HG03139 (cell line): Measurements from ENCODE around the gene CYFIP2.

ENCODE experiments used
- ATAC-seq: cut with Tn5 transposase; IDR thresholded peaks from one replicate; pipeline ENCODE4 v1.9.1; 2021; ENCODE audit not compliant: unreplicated experiment

The CYFIP2 gene

DNA sequence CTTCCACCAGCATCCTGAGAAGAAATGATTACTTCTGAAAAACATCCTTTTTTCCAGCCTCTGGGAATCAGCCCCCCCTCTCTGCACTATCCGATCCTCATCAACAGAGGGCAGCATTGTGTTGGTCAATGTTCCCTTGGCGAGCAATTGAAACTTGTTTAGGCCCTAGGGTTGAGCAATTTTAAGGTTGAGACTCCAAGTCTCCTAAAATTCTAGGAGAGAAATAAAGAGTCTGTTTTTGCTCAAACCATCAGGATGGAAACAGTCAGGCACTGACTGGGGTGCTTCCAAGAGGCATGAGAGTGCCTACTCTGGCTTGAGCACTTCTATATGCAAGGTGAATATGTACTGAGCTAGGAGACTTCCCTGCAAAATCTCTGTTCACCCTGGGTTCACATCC is 12.4 kb upstream of the CYFIP2 start:
- ATAC-seq: peak; percentile 40

DNA sequence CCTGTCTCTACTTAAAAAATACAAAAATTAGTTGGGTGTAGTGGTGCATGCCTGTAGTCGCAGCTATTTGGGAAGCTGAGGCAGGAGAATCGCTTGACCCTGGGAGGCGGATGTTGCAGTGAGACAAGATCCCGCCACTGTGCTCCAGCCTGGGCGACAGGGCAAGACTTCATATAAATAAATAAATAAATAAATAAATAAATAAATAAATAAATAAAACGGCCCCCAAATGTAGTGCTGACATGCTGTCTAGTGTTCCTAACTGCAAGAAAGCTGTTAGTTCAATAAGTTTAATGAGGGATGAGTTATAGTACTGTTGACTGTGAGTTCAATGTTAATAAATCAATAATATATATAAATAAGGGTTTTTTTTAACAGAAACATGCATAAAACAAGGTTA is 7.5 kb upstream of the CYFIP2 start:
- ATAC-seq: no peak

DNA sequence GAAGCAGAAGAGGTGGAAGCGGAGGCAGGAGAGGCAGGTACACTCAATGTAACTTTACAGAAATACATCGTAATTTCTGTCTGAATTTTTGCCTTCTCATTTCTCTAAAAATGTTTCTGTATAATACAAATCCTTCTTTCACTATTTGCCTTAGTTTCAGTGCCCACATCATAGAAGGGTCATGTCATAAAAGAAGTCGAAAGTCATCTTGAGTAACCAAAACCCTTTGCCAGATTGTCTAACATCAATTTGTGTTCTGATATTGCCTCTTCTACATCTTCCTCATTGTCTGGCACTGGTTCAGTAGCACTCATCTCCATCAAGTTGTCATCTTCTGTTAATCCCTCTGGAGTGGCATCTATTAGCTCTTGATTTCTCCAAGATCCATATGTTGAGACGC is 6.2 kb upstream of the CYFIP2 start:
- ATAC-seq: no peak

DNA sequence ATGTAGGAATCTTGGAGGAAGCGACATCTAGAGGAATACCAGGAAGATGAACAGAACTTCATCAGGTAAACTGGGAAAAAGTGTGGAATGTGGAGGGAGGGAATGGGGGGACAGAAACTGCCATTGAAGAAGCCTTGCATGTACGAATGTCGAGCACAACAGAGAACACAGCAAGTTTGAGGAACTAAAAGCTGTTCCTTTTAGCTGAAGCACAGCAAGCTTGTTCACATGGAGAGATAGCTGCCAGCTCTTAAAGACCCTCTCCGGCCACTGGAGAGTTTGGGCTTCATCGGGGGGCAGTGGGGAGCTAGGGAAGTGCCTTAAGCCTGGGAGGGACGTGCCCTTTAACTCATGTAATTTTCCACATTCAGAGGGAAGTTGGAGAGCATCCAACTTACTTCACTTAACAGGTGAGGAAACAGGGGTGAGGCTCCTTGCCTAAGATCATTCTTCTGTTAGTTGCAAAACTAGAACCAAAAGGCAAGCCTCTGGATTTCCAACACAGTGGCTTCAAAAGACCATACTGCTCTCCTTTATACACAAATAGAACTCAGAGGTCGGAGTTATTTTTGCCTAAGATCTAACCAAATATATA is 2.3 kb upstream of the CYFIP2 start:
- ATAC-seq: no peak

DNA sequence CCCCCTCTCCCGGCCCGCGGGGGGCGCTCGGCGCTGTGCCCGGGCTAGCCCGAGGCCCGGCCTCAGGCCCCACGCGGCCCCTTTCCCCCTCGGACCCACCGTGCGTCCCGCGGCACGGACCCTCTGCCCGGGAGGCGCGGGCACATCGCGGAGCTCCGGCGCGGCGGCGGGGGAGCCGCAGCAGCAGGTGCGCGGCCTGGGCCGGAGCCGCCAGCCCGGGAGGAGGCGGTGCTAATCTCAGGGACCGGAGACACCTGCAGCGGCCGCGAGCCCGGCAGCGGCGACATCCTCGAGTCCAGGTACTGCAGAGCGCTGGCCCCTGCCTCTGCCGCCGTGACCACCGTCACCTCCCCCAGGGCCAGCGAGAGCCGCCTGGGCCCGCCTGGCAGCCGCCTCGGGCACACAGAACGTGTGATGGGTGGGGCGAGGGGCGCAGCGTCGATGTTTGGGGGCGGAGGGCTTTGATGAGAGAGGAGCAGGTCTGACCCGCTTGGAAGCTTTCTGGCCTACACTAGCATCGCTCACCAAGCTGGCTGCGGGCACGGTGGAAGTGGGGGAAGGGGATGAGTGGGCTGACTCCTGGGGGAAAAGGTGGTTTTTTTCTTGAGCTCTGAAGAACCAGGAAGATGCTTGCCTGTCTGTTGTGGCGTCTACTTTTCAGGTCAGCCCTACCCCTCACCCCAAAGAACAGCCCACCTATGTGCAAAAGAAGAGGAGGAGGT is 524 bp downstream of the CYFIP2 start:
- peak; percentile 36 for ATAC-seq

DNA sequence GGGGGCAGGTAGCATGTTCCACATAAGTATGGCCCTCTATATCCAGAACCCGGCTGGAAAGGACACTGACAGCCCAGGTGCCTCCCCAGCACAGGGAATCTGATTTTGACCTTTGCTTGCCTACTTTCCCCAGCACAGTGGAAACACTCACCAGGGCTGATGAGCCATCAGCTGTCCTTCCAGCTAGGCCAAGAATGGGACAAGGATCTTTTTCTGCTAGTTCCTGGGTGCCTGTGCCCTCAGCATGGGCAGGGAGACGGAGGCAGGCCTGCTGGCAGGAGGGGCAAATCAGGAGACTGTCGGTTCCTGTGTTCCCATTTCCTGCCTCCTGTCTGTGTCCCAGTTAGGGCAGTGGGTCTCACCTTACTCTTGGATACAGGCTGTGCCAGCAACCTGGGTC is 1.1 kb downstream of the CYFIP2 start:
- ATAC-seq: no peak

DNA sequence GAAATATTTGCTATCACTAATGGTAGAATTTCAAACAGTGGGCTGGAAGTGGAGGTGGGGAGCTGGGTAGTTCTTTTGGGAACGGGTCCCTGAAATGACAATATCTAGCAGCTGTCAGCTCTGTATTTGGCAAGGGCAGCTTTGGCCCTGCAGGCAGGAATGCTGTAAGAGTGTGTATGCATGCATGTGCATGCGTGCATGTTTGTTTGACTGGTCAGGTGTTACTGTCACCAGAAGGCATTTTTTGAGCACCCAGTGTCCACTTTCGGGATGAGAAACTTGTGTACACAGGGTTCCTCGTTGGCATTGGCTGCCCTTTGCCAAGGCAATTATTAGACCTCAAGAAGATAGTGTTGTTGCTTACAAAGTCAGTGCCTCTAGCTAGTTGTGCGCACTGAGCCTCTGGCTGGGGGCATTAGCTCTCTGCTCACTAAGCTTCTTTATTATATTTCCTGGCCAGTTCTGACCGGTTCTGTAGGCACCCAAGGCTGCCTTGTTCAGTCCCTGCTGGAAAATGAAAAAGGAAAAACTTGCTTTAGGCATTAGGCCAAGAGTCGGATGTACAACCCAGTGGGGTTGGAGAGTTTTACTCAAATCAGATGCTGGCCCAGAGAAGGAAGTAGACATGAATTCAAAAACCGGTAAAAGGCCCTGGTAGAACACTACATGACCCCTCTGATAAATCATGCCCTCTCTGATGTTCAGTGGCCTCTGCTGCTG is 2.0 kb downstream of the CYFIP2 start:
- ATAC-seq: no peak

DNA sequence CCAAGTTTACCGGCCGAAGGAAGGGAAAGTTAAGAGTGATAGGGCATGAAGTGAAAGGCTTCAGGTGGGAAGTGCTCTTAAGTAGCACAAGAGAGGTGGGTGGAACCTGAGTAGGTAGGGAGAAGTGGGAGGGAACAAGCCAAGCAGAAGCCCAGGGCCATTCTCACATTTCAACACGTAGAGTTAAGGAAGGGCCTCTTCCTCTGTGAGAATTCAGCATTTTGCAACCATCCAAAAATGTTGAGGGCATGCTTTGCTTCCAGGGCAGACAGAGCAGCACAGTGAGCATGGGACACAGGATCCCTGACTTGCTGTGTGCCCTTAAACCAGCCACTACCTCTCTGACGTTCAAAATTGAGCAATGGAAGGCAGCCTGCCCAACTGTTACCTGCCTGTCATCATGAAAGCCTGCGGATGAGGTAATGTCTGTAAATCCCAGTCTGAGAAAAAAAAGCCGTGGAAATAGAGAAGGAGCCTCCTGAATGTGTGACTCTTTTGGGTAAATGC is 3.3 kb downstream of the CYFIP2 start:
- no peak for ATAC-seq

DNA sequence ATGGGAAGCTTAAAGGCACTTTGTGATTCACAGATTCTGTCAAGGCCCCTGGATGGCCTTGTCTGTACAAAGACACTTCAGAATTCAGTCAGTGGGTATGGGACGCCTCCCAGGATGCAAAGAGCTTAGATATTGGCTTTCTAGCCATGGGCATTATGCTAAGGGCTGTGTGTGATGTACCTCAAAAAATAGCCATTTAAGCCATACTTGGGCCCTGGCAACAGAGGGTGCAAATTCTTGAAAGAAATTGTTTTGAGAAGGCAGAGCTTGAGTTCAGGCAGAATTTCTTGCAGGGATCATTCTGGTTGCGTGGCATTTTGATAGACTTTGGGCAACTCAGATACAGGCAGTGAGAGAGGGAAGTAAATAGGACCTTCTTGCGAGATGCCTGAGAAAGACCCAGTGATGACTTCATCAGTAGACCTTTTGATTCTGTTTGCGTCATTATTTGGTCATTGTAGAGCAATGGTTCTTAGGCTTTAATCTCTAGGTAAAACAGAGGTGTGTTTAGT is 3.9 kb downstream of the CYFIP2 start:
- no peak for ATAC-seq

DNA sequence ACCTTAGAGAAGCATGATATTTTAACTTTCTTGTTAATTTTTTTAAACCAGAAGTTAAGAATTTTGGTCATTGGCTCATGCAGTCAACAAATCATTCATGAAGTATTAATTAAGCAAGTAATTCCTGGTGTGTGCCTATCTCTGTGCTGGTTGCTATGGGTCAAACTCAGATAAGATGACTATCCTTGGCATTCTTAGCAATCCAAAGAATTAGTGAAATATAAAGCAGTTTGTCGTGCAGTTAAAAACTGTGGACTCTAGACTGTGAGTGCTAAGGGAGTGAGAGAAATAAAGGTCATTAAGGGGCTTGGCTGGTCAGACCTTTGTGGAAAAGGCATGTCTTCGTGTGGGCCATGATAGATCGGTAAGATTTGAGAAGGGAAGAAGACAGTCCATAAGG is 4.8 kb downstream of the CYFIP2 start:
- ATAC-seq: no peak

DNA sequence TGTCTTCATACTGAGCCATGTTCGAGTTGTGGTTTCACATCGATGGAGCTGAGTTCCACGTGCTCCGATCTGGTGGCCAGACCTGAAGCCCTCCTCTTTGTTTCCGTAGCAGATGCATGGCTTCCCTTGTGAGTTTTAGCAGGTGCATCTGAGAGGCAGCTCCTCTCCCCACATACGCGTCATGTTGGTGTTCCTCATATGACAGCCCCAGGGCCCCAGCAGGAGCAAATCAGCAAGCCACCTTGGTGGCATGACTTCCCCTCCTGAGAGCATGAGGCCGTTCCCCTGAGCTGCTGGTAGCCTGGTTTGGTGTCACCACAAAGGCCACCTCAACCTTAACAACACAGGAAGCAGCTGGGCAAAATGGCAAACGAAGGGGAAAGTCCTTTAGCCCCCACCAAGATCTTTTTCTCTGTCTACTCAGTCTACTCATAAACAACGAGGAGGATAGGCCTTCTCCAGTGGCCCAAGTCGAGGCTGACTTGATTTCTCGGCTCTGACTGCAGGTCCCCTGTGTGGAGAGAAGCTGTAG is 5.9 kb downstream of the CYFIP2 start:
- ATAC-seq: peak; percentile 84

DNA sequence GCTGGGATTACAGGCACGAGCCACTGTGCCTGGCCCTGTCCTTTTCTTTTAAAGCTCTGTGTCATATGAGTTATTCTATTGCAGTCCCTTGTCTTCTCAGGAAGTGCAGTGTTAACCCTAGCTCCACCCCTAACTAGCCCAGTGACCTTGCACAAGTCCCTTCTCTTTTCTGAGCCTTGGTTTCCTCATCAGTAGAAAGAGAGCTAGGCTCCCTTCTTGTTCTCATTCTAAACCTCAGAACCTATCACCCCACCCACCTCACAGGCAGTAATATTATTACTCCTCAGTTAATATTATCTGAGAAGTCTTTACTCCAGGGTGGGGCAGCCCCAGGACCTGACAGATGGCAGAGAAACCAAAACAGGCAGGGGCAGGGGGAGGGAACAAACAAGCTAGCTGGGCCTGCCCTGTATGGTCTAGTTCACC is 7.2 kb downstream of the CYFIP2 start:
- ATAC-seq: peak; percentile 46

DNA sequence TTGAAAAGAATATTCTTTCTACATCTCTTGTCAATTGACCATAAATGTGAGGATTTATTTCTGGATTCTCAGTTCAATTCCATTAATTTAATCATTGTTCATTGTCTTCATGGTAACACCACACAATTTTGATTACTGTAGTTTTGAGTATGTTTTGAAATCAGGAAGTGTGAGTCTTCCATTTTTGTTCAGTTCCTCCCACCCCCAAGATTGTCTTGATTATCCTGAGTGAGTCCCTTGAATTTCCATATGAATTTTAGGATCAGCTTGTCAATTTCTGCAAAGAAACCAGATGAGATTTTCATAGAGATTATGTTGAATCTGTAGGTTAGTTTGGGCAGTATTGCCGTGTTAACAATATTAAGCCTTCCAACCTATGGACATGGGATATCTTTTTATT is 9.5 kb downstream of the CYFIP2 start:
- no peak for ATAC-seq

DNA sequence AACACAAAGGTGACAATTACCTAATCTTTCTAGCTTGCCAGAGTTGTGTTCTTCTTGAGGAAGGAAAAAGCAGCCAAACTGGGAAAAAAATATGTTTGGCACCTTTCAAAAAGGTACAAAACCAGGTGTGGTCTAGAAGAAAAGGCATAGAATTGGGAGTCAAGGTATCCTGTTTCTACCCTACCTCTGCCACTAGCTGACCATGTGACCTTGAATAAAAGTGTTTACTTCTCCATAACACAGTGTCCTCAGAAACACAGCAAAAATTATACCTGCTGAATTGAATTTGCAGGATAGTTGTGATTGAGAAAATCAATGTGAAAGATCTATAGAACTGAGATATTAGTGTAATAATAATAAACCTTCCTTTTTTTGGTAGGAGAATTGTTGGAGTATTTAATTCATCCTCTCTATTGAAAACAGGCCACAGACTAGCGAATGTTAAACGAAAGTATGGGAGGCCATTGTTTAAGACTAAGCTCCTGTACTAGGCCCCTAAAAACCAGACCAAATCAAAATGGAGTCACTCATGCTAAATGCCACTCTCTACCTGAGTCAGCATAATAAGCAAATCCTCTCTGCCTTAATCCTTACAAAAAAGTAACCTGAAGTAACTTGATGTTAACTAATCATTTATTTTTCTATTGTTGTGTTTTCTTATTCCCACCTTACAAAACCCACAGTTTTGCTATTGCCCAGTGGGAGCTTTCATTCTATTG is 12.6 kb downstream of the CYFIP2 start:
- no peak for ATAC-seq

DNA sequence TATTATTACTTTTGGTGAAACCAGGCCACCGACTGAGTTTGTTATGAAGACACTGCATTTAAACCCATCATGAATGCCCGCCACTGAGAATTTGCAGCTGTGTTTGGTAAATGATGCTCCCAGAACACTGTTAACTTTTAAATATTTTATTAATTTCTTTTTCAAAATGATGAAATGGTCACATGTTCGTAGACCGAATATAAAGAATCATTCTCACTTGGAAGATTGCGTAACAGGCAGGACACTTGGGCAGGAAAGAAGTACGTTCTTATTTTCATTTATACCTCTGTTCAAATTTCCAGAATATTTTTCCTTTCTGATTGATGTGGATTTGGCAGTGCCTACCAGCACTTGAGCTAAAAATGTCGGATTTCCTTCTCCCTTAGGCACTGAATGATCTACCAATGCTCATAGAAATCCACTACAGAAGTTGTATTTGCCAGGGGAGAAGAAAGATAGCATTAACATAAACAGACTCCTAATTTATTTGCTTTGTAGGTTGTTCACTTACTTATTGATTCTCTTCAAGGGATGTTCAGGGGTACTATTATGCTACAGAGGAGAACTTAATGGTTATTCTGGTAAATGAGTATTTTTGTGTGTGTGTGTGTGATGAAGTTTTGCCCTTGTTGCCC is 13.8 kb downstream of the CYFIP2 start:
- no peak for ATAC-seq

DNA sequence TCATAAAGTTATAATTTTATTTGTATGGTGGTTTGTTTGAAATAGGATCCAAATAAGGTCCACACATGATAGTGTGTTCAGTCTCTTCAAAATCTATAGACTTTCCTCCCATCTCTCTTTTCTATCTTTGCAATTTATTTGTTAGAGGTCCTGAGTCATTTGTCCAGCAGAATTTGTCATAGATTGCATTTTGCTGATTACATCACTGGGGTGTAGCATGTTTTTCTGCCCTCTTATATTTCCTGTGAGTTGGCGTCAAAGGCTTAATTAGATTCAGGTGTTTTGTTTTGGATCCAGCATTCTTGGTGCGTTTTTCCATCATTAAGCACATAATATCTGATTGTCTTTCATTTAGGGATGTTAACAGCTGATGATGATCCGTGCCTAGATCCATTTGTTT is 15.0 kb downstream of the CYFIP2 start:
- ATAC-seq: no peak

DNA sequence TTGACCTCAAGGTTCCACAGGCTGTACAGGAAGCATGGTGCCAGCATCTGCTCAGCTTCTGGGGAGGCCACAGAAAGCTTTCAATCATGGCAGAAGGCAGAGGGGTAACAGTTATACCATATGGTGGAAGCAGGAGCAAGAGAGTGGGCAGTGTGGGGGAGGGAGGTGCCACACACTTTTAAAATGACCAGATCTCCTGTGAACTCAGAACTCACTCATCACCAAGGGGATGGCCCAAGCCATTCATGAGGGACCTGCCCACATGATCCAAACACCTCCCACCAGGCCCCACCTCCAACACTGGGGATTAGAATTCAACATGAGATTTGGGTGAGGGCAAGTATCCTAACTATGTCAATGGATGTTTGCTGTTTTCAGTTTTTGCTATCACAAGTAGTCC is 16.2 kb downstream of the CYFIP2 start:
- no peak for ATAC-seq

DNA sequence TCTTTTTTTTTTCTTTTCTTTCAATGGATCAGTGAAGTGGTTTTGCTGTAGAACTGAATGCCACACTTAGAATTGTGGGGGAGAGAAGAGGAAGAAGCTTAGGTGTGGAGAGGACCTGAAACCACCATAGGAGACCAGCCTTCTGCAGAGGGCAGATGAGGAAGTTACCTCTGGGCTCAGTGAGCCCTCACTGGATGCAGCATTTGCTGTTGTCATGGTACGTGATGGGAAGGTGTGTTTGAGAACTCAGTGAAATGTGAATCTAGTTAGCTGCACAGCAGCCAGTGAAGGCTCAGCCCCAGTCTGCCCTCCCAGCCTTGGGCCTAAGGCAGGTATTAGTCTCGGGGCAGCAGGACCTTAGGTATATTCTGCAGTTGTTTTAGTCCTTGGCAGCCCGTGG is 17.5 kb downstream of the CYFIP2 start:
- peak; percentile 99 for ATAC-seq

DNA sequence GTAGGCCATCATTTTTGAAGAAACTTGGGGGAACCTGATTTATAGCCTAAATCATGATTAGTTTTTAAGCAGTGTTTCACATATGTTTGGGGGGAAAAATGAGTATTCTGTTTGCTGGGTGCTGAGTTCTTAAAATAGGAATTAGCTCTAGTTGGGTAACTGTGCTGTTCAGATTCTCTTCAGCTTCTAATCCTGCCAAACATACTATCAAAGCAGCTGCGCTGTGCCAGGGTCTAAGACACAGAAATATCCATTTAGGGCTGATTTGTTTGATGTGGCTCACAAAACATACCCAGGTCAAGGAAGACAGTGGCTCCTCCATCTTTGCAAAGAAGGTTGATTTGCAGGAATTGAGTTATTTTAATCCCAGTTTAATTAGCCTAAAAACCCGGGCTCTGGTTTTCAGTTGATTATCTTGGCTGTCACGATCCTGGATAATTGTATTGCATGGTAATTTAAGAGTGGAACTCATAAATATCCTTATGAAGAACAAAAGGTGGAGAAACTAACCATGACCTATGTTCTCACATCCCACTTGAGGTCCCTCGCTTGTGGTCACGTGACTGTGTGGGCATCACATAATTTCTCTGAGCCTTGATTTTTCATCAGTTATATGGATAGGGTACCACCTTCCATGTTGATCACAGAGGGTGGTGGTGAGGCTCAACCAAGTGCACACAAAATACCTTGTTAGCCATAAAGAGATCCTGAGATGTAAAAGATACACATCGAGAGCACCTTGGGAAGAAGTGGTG is 18.7 kb downstream of the CYFIP2 start:
- no peak for ATAC-seq
